HepG2 (cell line): Measurements from ENCODE around the gene B9D2. TPM values are rescaled to one million over a fixed set of nuclear protein-coding genes. Genes with fewer than 3 reads are reported as not detected.
A peak's percentile ranks its signal among the peaks of the same experiment; 100 is the strongest.

Experiments used
- ARNT ChIP-seq: fragments of 450-650 bp; IDR thresholded peaks from 2 replicates; pipeline ENCODE4 v1.6.1; 2017
- CEBPB ChIP-seq: IDR thresholded peaks from 2 replicates; pipeline ENCODE4 v1.6.1; 2011; ENCODE audit warnings: low read depth, low read length, improper control_type of control experiment, borderline replicate concordance
- NCOA2 ChIP-seq: sonication (generic); formaldehyde crosslinking; IDR thresholded peaks from 2 replicates; pipeline ENCODE4 v1.8.0; 2022; ENCODE audit warnings: inconsistent platforms
- PAF1 ChIP-seq: IDR thresholded peaks from 2 replicates; pipeline ENCODE4 v1.6.1; 2016; ENCODE audit warnings: missing genetic modification reagents, missing compliant biosample characterization
- REXO4 ChIP-seq: sonication (generic); formaldehyde crosslinking; IDR thresholded peaks from 2 replicates; pipeline ENCODE4 v1.8.0; 2022; ENCODE audit warnings: missing genetic modification reagents, mild to moderate bottlenecking, borderline replicate concordance
- SOX13 ChIP-seq, 3 experiments: fragments of 450-650 bp in 1 of 3; sonication (generic) in 1 of 3; formaldehyde crosslinking in 1 of 3; IDR thresholded peaks in 2 of 3; conservative IDR thresholded peaks in 1 of 3; 2 replicates each; pipeline versions ENCODE4 v1.5.0 to v1.6.1; 2016 to 2020; ENCODE audit warnings: antibody characterized with exemption in 1 of 3, mild to moderate bottlenecking in 1 of 3, missing compliant biosample characterization in 1 of 3, missing genetic modification reagents in 1 of 3, moderate library complexity in 1 of 3
- ZFP62 ChIP-seq: sonication (generic); formaldehyde crosslinking; IDR thresholded peaks from 2 replicates; pipeline ENCODE4 v1.4.0; 2020; ENCODE audit warnings: missing genetic modification reagents
- ZKSCAN8 ChIP-seq: IDR thresholded peaks from 2 replicates; pipeline ENCODE4 v1.6.1; 2016; ENCODE audit warnings: borderline replicate concordance, missing genetic modification reagents, missing compliant biosample characterization
- ZNF205 ChIP-seq: IDR thresholded peaks from 2 replicates; pipeline ENCODE4 v1.6.1; 2018; ENCODE audit warnings: missing biosample characterization, missing genetic modification reagents
- ZNF331 ChIP-seq: sonication (generic); formaldehyde crosslinking; IDR thresholded peaks from 2 replicates; pipeline ENCODE4 v1.4.0; 2020; ENCODE audit warnings: missing genetic modification reagents
- ZNF354B ChIP-seq: sonication (generic); formaldehyde crosslinking; IDR thresholded peaks from 2 replicates; pipeline ENCODE4 v1.8.0; 2022; ENCODE audit warnings: mild to moderate bottlenecking, missing genetic modification reagents
- ZNF747 ChIP-seq: sonication (generic); formaldehyde crosslinking; IDR thresholded peaks from 2 replicates; pipeline ENCODE4 v1.8.1; 2023; ENCODE audit warnings: missing genetic modification reagents, mild to moderate bottlenecking, borderline replicate concordance
- polyA plus RNA-seq, 8 experiments: library from polyadenylated mRNA; depleted of rRNA in 3 of 8; stranded (reverse) in 7 of 8; unstranded in 1 of 8; fragments of >200 nt; fragmentation: Illumina TruSeq in 4 of 8; extraction: Trizol in 4 of 8; gene quantifications; 2 replicates each; pipeline versions ENCODE4 v1.2.1 to v1.2.3, GENCODE V29; 2011 to 2016; ENCODE audit warnings: low read depth in 4 of 8, missing spikeins in 1 of 8, mixed read lengths in 1 of 8; ENCODE audit not compliant: insufficient read depth in 1 of 8
- total RNA-seq, 5 experiments: library from RNA; depleted of rRNA; stranded (reverse); fragments of >200 nt; fragmentation: Illumina TruSeq; extraction: Trizol; gene quantifications; 2 replicates each; pipeline ENCODE4 v1.2.3, GENCODE V29; 2016; ENCODE audit warnings: low read depth in 1 of 5
- TF ChIP-seq, protein P1 (sequence below): sonication (generic); formaldehyde crosslinking; IDR thresholded peaks from 2 replicates; pipeline ENCODE4 v1.5.0; 2020; ENCODE audit warnings: mild to moderate bottlenecking, missing genetic modification reagents, borderline replicate concordance
- TF ChIP-seq, protein P2 (sequence below): IDR thresholded peaks from 2 replicates; pipeline ENCODE4 v1.6.1; 2012; ENCODE audit warnings: low read depth, low read length, improper control_type of control experiment
- TF ChIP-seq, protein P3 (sequence below): sonication (generic); formaldehyde crosslinking; IDR thresholded peaks from 2 replicates; pipeline ENCODE4 v1.5.0; 2020; ENCODE audit warnings: mild to moderate bottlenecking, missing genetic modification reagents, borderline replicate concordance
- TF ChIP-seq, protein P4 (sequence below): sonication (generic); formaldehyde crosslinking; IDR thresholded peaks from 2 replicates; pipeline ENCODE4 v1.8.0; 2023; ENCODE audit warnings: mild to moderate bottlenecking, missing genetic modification reagents

B9D2 gene
- total and polyA plus RNA-seq, 2 of the 13 experiments (the other 11 are each of a cell fraction or from before 2014, with no cell fraction given), result 3.1 to 4.4 TPM

DNA sequence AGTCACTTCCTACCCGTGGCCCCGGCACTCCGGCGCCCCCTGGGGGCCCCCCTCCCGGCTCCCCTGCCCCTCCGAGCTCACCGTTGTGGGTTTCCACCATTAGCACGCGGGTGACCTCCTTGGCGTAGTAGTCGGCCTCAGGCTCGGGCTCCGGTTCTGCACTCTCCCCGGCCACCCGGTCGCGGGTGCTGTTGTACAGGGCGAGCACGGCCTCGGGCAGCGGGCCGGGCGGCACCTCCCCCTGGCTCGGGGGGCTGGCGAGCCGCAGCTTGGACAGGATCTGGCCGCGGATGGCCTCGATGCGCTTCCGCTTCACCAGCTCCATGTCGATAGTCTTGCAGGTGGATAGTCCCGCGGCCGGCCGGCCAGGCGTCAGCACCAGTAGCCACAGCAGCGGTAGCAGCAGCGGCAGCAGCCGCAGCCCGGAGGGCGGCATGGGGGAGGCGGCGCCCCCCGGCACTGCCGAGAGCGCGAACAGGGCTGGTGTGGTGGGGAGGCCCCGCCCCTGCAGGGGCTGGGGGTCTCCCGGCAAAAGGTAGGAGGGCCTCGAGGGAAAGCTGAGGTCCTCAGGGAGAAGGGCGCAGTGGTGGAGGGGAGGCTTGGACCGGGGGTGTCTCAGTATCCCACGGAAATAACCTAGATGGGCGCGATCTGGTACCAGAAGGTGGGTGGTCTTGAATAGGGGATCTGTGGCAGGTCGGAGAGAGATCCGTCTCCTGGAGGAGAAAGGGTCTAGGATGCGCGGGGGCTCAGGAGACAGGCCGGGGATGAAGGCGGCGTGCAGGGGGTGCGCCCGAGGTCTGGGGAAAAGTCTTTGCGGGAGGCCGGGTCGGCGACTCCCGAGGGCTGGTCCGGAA lies 11.1 kb downstream of the B9D2 start (continued):
- TF ChIP-seq, protein P1, sequence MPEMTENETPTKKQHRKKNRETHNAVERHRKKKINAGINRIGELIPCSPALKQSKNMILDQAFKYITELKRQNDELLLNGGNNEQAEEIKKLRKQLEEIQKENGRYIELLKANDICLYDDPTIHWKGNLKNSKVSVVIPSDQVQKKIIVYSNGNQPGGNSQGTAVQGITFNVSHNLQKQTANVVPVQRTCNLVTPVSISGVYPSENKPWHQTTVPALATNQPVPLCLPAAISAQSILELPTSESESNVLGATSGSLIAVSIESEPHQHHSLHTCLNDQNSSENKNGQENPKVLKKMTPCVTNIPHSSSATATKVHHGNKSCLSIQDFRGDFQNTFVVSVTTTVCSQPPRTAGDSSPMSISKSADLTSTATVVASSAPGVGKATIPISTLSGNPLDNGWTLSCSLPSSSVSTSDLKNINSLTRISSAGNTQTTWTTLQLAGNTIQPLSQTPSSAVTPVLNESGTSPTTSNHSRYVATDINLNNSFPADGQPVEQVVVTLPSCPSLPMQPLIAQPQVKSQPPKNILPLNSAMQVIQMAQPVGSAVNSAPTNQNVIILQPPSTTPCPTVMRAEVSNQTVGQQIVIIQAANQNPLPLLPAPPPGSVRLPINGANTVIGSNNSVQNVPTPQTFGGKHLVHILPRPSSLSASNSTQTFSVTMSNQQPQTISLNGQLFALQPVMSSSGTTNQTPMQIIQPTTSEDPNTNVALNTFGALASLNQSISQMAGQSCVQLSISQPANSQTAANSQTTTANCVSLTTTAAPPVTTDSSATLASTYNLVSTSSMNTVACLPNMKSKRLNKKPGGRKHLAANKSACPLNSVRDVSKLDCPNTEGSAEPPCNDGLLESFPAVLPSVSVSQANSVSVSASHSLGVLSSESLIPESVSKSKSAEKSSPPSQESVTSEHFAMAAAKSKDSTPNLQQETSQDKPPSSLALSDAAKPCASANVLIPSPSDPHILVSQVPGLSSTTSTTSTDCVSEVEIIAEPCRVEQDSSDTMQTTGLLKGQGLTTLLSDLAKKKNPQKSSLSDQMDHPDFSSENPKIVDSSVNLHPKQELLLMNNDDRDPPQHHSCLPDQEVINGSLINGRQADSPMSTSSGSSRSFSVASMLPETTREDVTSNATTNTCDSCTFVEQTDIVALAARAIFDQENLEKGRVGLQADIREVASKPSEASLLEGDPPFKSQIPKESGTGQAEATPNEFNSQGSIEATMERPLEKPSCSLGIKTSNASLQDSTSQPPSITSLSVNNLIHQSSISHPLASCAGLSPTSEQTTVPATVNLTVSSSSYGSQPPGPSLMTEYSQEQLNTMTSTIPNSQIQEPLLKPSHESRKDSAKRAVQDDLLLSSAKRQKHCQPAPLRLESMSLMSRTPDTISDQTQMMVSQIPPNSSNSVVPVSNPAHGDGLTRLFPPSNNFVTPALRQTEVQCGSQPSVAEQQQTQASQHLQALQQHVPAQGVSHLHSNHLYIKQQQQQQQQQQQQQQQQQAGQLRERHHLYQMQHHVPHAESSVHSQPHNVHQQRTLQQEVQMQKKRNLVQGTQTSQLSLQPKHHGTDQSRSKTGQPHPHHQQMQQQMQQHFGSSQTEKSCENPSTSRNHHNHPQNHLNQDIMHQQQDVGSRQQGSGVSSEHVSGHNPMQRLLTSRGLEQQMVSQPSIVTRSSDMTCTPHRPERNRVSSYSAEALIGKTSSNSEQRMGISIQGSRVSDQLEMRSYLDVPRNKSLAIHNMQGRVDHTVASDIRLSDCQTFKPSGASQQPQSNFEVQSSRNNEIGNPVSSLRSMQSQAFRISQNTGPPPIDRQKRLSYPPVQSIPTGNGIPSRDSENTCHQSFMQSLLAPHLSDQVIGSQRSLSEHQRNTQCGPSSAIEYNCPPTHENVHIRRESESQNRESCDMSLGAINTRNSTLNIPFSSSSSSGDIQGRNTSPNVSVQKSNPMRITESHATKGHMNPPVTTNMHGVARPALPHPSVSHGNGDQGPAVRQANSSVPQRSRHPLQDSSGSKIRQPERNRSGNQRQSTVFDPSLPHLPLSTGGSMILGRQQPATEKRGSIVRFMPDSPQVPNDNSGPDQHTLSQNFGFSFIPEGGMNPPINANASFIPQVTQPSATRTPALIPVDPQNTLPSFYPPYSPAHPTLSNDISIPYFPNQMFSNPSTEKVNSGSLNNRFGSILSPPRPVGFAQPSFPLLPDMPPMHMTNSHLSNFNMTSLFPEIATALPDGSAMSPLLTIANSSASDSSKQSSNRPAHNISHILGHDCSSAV (CRISPR knock-in tag), result no peak
- TF ChIP-seq SOX13 (IDR thresholded peaks at IDR 0.05) (no peak), SOX13 (CRISPR knock-in tag; conservative IDR thresholded peaks at IDR 0.05 in 1 of 2, IDR thresholded peaks at IDR 0.05 in 1 of 2) (no peak), ZKSCAN8 (CRISPR knock-in tag) (no peak), ZNF331 (CRISPR knock-in tag) (no peak), ZNF747 (CRISPR knock-in tag) (no peak), NCOA2 (CRISPR knock-in tag) (no peak), ZFP62 (no peak), ZNF205 (no peak), PAF1 (CRISPR knock-in tag) (no peak), CEBPB (no peak), ARNT (no peak), REXO4 (CRISPR knock-in tag) (no peak), ZNF354B (CRISPR knock-in tag) (0 out of 2 replicates have a peak, but pooled peaks have one; percentile 42)
- TF ChIP-seq, protein P2, sequence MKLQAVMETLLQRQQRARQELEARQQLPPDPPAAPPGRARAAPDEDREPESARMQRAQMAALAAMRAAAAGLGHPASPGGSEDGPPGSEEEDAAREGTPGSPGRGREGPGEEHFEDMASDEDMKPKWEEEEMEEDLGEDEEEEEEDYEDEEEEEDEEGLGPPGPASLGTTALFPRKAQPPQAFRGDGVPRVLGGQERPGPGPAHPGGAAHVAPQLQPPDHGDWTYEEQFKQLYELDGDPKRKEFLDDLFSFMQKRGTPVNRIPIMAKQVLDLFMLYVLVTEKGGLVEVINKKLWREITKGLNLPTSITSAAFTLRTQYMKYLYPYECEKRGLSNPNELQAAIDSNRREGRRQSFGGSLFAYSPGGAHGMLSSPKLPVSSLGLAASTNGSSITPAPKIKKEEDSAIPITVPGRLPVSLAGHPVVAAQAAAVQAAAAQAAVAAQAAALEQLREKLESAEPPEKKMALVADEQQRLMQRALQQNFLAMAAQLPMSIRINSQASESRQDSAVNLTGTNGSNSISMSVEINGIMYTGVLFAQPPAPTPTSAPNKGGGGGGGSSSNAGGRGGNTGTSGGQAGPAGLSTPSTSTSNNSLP, result no peak
- TF ChIP-seq, protein P3, sequence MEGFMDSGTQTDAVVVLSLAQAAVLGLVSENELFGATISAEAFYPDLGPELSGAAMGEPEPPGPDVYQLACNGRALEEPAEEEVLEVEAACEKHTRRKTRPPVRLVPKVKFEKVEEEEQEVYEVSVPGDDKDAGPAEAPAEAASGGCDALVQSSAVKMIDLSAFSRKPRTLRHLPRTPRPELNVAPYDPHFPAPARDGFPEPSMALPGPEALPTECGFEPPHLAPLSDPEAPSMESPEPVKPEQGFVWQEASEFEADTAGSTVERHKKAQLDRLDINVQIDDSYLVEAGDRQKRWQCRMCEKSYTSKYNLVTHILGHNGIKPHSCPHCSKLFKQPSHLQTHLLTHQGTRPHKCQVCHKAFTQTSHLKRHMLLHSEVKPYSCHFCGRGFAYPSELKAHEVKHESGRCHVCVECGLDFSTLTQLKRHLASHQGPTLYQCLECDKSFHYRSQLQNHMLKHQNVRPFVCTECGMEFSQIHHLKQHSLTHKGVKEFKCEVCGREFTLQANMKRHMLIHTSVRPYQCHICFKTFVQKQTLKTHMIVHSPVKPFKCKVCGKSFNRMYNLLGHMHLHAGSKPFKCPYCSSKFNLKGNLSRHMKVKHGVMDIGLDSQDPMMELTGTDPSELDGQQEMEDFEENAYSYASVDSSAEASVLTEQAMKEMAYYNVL (CRISPR knock-in tag), result no peak; the same call in 1 of the 2 replicates
- TF ChIP-seq, protein P4, sequence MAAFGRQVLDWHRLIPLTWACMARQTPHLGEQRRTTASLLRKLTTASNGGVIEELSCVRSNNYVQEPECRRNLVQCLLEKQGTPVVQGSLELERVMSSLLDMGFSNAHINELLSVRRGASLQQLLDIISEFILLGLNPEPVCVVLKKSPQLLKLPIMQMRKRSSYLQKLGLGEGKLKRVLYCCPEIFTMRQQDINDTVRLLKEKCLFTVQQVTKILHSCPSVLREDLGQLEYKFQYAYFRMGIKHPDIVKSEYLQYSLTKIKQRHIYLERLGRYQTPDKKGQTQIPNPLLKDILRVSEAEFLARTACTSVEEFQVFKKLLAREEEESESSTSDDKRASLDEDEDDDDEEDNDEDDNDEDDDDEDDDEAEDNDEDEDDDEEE, result no peak
